GM19438 (cell line): ENCODE measurements around the gene RAPGEFL1.
"Not testable (repeated sequence)": the region's sequence is repeated elsewhere in the genome, so short reads cannot be mapped to it uniquely, and the experiment has no call there.

Experiments used
- ATAC-seq: cut with Tn5 transposase; IDR thresholded peaks from one replicate; pipeline ENCODE4 v1.9.1; 2021; ENCODE audit warnings: low read depth; ENCODE audit not compliant: unreplicated experiment

The RAPGEFL1 gene

DNA sequence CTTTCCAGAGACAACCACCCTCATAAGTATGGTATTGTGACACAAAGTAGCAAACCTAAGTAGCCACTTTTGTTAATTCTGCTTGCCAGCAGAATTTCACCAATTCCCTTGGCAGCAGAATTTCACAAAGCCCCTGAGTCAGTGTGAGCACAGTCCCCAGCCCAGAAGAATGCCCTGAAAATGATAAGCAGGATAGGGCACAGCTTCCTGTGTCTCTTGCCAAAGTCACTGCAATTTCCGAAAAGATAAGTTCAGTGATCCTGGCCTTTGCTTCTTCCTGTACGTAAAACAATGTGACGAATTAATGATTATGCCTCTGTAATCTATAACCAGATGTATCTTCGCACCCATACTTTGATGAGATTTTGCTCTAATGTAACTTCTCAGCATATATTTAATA is 25.9 kb downstream of the RAPGEFL1 start:
- no peak for ATAC-seq

DNA sequence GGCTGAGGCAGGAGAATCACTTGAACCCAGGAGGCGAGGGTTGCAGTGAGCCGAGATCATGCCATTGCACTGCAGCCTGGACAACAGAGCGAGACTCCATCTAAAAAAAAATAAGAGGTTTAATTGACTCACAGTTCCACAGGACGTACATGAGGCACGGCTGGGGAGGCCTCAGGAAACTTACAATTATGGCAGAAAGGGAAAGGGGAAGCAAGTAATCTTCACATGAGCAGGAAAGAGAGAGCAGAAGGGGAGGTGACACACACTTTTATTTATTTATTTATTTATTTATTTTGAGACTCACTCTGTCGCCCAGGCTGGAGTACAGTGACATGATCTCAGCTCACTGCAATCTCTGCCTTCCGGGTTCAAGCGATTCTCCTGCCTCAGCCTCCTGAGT is 28.9 kb downstream of the RAPGEFL1 start:
- ATAC-seq: not testable (repeated sequence)

DNA sequence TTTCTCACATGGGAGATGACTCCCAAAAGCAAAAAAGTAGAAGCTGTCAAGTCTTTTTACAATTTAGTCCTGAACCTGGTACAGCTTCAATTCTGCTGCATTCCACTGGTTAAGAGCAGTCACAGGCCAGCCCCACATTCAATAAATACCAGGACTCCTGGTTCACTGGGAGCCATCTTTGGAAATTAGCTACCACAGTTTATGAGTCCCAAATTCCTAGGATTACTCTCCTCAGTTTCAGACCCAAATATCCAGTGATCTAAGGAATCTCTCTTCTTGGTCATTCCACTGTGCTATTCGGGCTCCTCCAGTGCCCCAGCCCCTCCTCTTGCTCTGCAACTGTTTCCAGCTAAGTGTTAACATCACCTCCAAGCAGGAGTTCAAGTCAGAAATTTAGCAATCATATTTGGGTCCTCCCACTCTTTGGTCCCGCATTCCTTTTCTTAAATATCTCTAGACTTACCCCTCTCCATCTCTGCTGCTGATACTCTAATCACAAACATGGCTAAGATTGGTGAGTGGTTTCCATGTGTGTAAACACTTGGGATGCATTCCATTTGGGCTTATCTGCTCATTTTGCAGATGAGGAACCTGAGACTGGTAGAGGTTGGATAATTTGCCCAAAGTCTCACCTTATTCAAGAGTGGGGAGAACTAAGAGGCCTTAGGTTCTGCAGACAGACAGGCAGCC is 32.3 kb downstream of the RAPGEFL1 start:
- ATAC-seq: no peak

DNA sequence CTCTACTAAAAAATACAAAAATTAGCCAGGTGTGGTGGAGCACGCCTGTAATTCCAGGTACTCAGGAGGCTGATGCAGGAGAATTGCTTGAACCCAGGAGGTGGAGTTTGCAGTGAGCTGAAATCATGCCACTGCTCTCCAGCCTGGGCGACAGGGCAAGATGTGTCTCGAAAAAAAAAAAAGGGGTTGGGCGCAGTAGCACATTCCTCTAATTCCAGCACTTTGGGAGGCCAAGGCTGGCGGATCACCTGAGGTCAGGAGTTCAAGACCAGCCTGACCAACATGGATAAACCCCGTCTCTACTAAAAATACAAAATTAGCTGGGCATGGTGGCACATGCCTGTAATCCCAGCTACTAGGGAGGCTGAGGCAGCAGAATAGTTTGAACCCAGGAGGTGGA is 36.6 kb downstream of the RAPGEFL1 start:
- not testable (repeated sequence) for ATAC-seq

DNA sequence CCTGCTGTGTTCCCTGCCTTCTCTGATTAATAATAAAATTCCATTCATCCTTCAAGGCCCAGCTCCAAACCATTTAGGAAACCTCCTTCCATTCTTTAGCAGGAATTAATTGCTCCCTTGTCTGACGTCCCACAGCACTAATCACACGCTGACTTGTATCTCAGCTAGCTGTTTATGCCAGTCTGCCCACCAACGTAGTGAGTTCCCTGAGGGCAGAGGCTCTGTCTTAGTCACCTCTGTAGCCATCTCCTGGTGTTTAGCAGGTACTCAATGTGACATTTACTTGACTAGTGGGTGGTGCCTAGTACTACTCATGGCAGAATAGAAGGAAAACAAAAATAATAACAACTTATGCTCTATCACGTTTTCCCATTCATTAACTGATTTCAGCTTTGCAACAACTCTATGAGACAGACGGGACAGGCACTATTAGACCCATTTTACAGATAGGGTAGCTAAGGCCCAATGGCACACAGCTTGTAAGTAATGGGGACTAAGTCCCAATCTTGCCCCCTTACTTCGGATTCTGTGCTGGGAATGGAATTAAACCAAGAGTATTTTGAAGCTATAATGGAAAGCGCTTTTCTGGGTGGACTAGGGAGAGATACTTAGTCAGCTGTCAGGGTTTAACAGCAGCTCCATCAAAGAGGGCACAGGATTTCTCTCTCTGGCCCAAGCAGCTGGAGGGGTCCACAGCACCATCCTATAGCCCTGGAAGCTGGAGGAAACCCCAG is 40.9 kb downstream of the RAPGEFL1 start:
- ATAC-seq: no peak

DNA sequence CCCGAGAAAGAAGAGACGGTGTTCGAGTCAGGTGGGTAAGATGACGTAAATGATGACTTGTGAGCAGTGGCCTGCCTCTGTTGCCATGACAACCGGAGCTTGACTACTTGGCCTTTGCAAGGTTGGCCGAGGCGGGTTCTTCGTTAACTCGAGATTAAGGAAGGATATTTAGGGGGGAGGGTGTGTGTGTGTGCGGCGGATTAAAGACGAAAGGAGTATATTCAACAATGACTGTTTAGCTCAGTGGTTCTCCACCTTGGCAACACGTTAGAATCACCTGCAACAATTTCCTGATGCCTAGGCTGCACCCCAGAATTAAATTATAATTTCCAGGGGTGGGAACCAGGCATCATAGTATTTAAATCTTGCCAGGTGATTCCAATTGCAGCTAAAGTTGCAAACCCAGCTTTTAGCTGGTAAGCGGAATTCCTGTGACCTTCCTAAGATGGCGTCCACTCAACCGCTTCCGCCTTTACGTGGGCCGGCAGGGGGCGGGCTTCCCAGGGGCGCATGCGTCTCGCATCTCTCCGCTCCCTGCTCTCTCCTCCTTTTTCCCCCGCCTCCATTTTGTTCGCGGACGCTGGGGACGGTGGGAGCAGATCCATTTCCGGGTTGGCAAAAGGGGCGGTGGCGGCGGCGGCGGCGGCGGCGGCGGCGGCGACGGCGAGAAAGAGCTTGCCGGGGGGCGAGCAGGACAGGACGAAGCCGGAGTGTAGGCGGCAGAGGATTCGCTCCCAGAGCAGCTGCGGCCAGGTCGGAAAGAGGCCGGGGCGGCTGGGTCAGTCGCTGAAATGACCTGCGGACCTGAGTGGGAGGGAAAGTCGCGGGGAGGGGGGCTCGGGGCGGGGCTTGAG is 41.7 kb downstream of the RAPGEFL1 start, which contains the start of gene WIPF2:
Gene WIPF2 (plus strand): TSS at position 565 of the 854 bp plus-strand sequence. CDS start 37,156 bp downstream, outside the sequence.
- peak; percentile 81 for ATAC-seq

DNA sequence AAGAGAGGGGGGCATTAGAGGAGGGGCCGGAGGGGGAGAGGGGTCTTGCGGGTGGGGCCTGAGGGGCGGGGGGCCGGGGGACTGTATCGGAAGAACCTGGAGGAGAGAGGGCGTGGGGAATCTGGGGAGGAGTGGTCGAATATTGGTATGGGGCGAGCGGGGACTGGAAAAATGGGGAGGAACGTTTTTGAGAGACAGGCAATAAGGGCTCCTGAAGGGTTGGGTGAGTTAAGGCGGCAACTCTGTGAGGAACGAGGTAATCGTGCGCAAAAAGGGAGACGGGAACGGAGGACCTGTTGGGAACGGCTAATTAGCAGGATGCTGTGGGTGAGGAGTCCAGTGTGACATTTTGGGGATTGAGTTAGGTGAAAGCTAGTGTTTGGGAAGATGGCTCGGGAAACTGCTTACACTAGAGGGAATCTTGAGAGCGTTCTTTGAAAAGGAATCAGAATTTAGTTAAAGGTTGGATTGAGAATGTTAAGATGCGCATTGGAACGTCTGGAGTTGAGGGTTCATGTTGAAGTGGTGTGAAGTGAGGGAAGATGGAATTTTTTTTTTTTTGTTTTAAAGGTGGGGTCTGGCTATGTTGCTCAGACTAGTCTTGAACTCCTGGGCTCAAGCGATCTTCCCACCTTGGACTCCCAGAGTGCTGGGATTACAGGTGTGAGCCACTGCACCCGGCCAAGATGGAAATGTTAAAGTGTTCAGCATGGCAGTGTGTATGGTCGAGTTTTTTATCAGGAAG is 42.5 kb downstream of the RAPGEFL1 start:
- ATAC-seq: peak; percentile 21

DNA sequence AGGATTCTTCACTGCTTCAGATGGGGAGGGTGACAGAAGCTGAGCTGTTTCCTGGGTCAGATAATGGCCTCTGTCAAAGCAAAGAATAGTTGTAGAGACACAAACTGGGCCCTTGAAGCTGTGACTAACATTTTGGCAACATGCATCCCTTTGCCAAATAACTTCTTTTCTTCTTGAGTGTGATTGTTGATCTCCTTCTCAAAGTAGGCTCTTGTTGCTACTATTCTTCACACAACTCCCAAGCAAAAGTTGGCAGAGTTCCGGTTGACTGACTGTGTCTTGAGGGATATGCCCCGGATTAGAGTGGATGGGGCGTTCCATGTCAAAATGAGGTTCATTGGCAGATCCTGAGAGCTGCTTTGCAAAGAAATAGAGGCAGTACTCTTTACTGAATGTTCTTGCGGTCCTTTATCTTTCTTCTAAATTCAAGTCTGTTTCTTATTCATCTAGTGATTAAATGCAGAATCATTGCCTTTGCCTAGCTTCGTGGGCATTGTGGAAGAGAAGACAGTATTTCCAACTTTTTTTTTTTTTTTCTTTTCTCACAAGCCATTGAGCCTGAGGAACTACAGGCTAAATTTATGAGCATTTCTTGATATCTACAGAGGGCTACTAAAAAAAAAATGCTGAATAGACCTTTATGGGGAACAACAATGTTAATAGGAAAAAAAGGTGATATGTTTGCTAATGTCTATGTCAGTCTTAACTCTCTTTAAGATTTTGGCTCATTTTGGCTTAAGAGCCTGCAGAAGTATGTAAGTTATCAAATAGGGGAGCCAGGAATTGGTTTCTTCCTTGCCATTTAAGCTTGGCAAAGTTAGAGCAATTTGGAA is 47.7 kb downstream of the RAPGEFL1 start:
- no peak for ATAC-seq

DNA sequence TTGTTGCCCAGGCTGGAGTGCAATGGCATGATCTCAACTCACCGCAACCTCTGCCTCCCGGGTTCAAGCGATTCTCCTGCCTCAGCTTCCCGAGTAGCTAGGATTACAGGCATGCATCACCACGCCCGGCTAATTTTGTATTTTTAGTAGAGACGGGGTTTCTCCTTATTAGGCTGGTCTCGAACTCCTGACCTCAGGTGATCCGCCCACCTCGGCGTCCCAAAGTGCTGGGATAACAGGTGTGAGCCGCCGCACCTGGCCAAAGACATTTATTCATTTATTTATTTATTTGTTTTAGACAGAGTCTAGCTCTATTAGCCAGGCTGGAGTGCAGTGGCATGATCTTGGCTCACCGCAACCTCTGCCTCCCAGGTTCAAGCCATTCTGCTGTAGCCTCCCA is 51.9 kb downstream of the RAPGEFL1 start:
- not testable (repeated sequence) for ATAC-seq

DNA sequence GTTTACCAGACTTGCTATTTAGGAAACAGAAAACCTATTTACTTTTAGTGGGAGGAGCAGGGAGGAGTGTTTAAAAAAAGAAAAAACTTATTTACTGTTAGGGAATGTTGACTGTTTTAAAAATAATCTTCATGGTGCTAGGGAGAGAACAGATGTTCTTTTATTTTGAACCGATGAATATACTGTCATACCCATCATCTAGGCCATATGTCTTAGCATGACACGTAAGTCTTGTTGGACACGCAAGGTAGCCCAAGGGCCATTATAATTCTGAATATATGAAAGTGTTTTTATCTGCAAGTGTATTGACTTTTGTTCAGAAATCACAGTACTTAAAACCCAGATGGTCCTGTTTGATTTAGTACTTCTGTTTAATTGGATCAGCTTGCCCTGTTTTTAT is 53.4 kb downstream of the RAPGEFL1 start:
- no peak for ATAC-seq

DNA sequence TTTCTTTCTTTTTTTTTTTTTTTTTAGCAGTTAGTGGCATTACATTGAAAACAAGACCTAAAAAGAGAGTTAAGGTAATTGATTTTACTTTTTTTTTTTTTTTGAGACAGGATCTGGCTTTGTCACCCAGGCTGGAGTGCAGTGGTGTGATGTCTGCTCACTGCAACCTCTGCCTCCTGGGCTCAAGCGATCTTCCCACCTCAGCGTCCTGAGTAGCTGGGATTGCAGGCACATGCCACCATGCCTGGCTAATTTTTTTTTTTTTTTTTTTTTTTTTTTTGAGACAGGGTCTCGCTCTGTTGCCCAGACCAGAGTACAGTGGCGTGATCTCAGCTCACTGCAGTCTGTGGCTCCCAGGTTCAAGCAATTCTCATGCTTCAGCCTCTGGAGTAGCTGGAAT is 54.7 kb downstream of the RAPGEFL1 start:
- ATAC-seq: not testable (repeated sequence)

DNA sequence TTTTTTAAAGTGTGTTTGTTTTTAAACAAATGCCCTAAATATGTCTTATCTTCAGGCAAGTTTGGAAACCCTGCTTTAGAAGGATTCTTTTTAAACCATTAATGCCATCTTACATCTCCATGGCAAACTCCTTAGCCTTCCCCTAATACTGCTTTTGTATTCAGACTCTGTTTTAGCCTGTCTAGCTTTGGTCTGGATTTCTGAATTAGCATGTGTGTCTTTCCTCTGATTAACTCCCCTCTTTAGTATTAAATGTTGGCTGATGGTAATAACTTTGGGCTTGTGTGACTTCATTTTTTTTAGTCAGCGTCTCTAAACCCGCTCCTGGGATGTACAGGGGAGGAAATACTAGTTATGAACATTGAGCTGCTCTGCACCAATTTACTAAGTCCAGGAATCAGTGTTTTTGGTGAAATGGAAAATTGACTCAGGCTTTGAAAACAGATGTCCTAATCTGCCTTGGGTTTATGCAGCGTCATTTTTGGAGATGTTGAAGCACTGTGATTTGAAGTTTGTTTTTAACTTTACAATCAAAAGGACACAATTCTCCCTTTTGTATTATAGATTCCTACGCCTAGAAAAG is 64.1 kb downstream of the RAPGEFL1 start:
- no peak for ATAC-seq

DNA sequence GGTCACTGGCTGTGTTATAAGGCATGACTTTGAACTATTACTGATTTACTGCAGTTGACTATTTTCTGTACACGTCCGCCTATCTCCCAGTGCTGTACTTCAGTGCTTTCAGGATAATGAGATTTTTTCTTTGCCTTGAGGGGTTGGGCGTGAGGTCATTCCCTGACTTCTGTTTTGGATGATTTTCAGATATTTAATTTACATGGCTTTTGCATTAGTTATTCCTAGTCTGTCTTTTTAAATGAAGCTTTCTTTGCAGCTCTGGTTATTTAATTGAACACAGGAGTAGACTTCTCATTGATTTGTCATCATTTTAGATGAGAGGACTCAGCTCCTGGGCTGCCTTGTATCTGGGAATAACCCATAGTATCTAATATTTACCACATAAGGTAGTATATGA is 65.5 kb downstream of the RAPGEFL1 start:
- no peak for ATAC-seq

DNA sequence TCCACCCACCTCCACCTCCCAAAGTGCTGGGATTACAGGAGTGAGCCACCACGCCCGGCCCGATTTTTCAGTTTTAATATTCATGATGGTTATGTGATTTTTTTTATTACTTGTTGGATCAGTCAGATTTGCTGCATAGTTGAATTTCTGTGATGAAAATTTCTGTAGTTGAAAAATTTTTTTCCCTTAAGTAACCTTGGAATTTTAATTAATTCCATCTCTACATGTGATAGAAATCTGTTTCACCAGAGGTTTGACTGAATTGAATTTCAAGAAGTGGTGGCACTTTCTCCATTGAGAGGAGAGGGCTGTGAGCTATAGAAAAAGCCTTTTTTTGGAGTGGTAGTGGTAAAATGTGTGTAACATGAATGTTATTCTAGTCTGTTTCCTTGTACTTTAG is 66.5 kb downstream of the RAPGEFL1 start:
- ATAC-seq: no peak

DNA sequence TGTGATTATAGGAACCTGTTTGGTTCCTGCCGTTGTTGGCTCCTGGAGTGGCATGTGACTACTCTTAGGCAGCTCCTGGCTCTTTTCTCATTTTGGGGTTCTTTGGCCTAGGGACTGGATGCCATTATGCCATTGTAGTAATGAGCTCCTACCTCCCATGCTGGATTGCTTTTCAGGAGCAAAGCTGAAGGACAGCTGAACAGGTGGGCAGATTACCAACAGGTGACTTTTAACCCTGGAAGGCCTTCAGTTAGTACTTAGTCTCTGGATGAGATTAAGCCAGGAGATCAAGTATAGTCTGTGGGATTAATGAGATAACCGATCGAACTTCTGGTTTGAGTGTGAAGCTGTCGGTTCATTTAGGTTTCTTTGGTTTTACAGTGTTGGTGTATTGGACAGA is 67.0 kb downstream of the RAPGEFL1 start:
- no peak for ATAC-seq
